ENCODE results near the gene GPR85.

The GPR85 gene

DNA sequence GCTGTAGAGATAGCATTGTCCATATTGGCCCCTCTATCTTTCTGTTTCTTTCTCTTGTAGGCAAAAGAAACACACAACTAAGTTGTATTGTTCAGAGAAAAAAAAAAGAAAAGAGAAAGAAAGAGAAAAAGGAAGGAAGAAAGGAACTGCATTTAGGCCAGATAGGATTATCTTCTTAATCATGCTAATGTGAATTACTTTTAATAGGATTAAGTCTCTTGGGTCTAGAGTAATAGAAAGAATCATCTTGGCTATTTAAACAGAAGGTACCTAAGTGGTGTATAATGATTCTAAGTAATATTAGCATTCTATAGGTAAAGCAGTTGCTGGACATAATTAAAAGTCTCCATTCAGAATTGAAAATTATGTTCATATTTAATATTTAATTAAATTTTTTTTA is 42.2 kb downstream of the GPR85 start:
- no peak overlapping the region for H3K27ac ChIP-seq
- no peaks in the 10 kb centered on the region for H3K36me3 ChIP-seq (ENCODE audit: insufficient read depth, low read length)
- DNase-seq (ENCODE audit: low read depth, low spot score): no peak
- no peak overlapping the region for H3K9ac ChIP-seq (ENCODE audit: insufficient read length)
- no peaks in the 10 kb centered on the region for H3K9me3 ChIP-seq (ENCODE audit: low read depth, low read length)
- TF ChIP-seq EZH2 (IDR thresholded peaks at IDR 0.05) (no peak), POLR2AphosphoS5 (IDR thresholded peaks at IDR 0.05; ENCODE audit: borderline replicate concordance, low read depth, low read length) (no peak), FOXP2 (optimal IDR thresholded peaks at IDR 0.05; ENCODE audit: control extremely low read depth, extremely low read length, insufficient read depth) (no peak)
- no peak overlapping the region for H3K4me3 ChIP-seq

DNA sequence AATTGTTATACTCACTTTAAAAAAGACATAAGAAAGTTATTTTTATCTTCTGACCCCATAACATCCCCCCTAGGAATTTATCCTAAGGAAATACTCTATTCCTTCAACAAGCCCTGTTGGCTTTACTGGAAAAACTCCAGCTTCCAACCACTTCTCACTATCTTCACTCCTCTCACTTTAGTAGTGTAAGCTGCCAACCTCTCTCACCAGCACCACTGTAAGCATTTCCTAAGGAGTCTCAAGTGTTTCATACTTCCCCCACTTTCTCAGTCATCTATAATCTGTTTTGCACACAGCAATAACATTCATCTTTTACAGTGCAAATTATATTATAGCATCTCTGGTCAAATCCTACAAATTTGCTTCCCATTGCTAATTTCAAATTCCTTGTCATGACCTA is 45.8 kb downstream of the GPR85 start:
- H3K9me3 ChIP-seq (ENCODE audit: low read depth, low read length): no peaks in the 10 kb centered on the region
- H3K27ac ChIP-seq: no peak overlapping the region
- H3K9ac ChIP-seq (ENCODE audit: insufficient read length): no peak overlapping the region
- DNase-seq (ENCODE audit: low read depth, low spot score): no peak
- TF ChIP-seq EZH2 (IDR thresholded peaks at IDR 0.05) (no peak), POLR2AphosphoS5 (IDR thresholded peaks at IDR 0.05; ENCODE audit: borderline replicate concordance, low read depth, low read length) (no peak)
- H3K4me3 ChIP-seq: no peak overlapping the region
- H3K36me3 ChIP-seq (ENCODE audit: insufficient read depth, low read length): no peaks in the 10 kb centered on the region

GRCh38 chr7:113033959-113034358 is 52.7 kb downstream of the GPR85 start:
- TF ChIP-seq EZH2 (IDR thresholded peaks at IDR 0.05) (no peak), FOXP2 (optimal IDR thresholded peaks at IDR 0.05; ENCODE audit: control extremely low read depth, extremely low read length, insufficient read depth) (no peak), POLR2AphosphoS5 (IDR thresholded peaks at IDR 0.05; ENCODE audit: borderline replicate concordance, low read depth, low read length) (no peak)
- H3K27ac ChIP-seq: no peak overlapping the region
- no peak for DNase-seq (ENCODE audit: low read depth, low spot score)
- no peaks in the 10 kb centered on the region for H3K9me3 ChIP-seq (ENCODE audit: low read depth, low read length)
- no peak overlapping the region for H3K4me3 ChIP-seq
- no peak overlapping the region for H3K9ac ChIP-seq (ENCODE audit: insufficient read length)
- no peaks in the 10 kb centered on the region for H3K36me3 ChIP-seq (ENCODE audit: insufficient read depth, low read length)
